Measurements from ENCODE around the gene TRPM3. TPM values are rescaled to one million over a fixed set of nuclear protein-coding genes. Genes with fewer than 3 reads are reported as not detected.
A peak's percentile ranks its signal among the peaks of the same experiment; 100 is the strongest.

The TRPM3 gene
- total RNA-seq, 1 donor = 0.72 TPM

DNA sequence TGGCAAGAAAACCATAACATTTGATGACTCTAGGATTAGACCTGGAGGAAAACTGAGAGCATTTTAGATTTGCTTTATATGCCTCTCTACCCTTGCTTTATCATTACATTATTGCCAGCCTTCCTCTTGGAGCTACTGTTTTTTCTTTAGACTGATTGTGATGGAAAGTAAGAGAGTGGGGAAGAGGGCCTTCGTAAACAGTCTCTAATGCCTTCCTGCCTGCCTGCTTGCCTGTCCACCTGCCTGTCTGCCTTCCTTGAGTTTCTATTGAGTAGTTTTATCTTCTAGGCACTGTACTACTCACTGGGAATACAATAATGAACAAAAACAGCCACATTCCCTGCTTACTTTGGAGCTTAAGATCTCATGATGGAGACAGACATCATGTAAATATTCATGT is 189.3 kb downstream of the TRPM3 start:
- H4K20me1 ChIP-seq (ENCODE audit: insufficient read depth, low read length) = no peaks in the 10 kb centered on the region
- H3K4me1 ChIP-seq (ENCODE audit: insufficient read depth, low read length) = peaks cover 11% of the 10 kb centered on the region
- no peaks in the 10 kb centered on the region for H3K36me3 ChIP-seq (ENCODE audit: insufficient read depth, low read length)
- no peak overlapping the region for H3K27ac ChIP-seq (ENCODE audit: low read depth, low read length)
- H3K4me3 ChIP-seq (ENCODE audit: insufficient read depth, low read length) = no peak overlapping the region
- TF ChIP-seq, protein P1, sequence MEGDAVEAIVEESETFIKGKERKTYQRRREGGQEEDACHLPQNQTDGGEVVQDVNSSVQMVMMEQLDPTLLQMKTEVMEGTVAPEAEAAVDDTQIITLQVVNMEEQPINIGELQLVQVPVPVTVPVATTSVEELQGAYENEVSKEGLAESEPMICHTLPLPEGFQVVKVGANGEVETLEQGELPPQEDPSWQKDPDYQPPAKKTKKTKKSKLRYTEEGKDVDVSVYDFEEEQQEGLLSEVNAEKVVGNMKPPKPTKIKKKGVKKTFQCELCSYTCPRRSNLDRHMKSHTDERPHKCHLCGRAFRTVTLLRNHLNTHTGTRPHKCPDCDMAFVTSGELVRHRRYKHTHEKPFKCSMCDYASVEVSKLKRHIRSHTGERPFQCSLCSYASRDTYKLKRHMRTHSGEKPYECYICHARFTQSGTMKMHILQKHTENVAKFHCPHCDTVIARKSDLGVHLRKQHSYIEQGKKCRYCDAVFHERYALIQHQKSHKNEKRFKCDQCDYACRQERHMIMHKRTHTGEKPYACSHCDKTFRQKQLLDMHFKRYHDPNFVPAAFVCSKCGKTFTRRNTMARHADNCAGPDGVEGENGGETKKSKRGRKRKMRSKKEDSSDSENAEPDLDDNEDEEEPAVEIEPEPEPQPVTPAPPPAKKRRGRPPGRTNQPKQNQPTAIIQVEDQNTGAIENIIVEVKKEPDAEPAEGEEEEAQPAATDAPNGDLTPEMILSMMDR (IDR thresholded peaks at IDR 0.05; ENCODE audit: extremely low read depth, low read depth, low read length) = no peak
- H3K79me2 ChIP-seq (ENCODE audit: insufficient read depth, low read length) = no peaks in the 10 kb centered on the region
- no peak overlapping the region for H3K4me2 ChIP-seq (ENCODE audit: insufficient read depth, low read length)
- no peaks in the 10 kb centered on the region for H3K27me3 ChIP-seq (ENCODE audit: insufficient read depth, low read length)
- no peak for DNase-seq (ENCODE audit: insufficient read length, low spot score, missing footprints)
- no peak overlapping the region for H2AFZ ChIP-seq (ENCODE audit: low read length)
- no peaks in the 10 kb centered on the region for H3K9me3 ChIP-seq (ENCODE audit: low read depth, low read length)

DNA sequence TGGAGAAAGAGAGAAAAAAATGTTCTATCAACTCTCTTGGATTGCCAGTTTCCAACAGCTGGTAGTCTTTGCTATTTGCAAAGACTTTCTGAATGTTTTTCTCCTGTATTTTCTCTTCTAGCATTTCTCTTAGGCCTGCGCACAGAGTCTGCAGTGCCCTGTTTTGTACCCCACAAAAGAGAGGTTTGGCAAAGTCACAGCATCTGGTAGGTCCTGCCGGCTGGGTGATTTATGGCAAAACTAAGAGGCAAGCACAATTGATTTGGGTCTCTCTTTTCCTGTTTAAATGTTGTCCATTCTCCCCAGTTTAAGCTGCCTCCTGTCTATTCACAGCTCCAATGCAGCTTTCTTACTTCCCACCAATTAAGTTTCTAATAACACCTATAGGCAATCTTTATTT is 193.9 kb downstream of the TRPM3 start:
- no peaks in the 10 kb centered on the region for H4K20me1 ChIP-seq (ENCODE audit: insufficient read depth, low read length)
- H3K79me2 ChIP-seq (ENCODE audit: insufficient read depth, low read length) = no peaks in the 10 kb centered on the region
- TF ChIP-seq, protein P1 (IDR thresholded peaks at IDR 0.05; ENCODE audit: extremely low read depth, low read depth, low read length) = no peak
- H3K4me1 ChIP-seq (ENCODE audit: insufficient read depth, low read length) = peaks cover 11% of the 10 kb centered on the region
- no peak for DNase-seq (ENCODE audit: insufficient read length, low spot score, missing footprints)
- no peak overlapping the region for H3K4me3 ChIP-seq (ENCODE audit: insufficient read depth, low read length)
- no peak overlapping the region for H3K4me2 ChIP-seq (ENCODE audit: insufficient read depth, low read length)
- H3K36me3 ChIP-seq (ENCODE audit: insufficient read depth, low read length) = no peaks in the 10 kb centered on the region
- H2AFZ ChIP-seq (ENCODE audit: low read length) = no peak overlapping the region
- H3K9me3 ChIP-seq (ENCODE audit: low read depth, low read length) = no peaks in the 10 kb centered on the region
- H3K27ac ChIP-seq (ENCODE audit: low read depth, low read length) = no peak overlapping the region
- no peaks in the 10 kb centered on the region for H3K27me3 ChIP-seq (ENCODE audit: insufficient read depth, low read length)

DNA sequence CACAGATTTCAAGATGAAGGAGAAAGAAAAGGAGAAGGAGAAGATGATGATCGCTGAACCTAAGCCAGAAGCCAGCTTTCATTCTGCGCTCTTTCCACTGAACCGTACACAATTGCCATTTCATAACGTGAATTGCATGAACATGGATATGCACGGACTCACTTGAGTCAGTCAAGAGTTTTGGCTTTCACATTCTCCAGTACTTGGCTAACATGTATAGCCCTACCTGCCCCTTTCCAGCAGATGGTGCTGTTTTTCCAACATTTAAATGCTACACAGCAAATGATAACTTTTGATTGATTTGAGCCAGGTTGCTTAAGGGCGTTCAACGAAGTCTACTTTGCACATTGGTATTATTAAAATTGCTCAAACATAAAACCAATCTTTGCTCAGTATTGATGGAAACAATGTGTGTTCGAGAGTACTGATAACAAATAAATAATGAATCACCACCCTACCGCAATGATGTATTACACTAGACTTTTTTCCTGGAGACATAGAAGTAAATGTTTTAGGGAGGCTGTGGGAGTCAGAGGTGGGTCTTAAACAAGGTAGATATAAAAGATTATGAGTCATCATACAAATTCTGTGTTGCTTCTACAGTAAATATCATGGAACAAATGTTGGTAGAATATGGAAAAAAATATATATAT is 196.4 kb downstream of the TRPM3 start:
- peak overlapping the region; percentile 87 for H3K4me2 ChIP-seq (ENCODE audit: insufficient read depth, low read length)
- TF ChIP-seq, protein P1 (IDR thresholded peaks at IDR 0.05; ENCODE audit: extremely low read depth, low read depth, low read length) = peak; percentile 93
- H3K79me2 ChIP-seq (ENCODE audit: insufficient read depth, low read length) = no peaks in the 10 kb centered on the region
- peak overlapping the region; percentile 71 for H3K27ac ChIP-seq (ENCODE audit: low read depth, low read length)
- H3K4me3 ChIP-seq (ENCODE audit: insufficient read depth, low read length) = peak overlapping the region; percentile 62
- H3K4me1 ChIP-seq (ENCODE audit: insufficient read depth, low read length) = peaks cover 20% of the 10 kb centered on the region
- no peaks in the 10 kb centered on the region for H4K20me1 ChIP-seq (ENCODE audit: insufficient read depth, low read length)
- H3K27me3 ChIP-seq (ENCODE audit: insufficient read depth, low read length) = no peaks in the 10 kb centered on the region
- peak overlapping the region; percentile 5 for H2AFZ ChIP-seq (ENCODE audit: low read length)
- peak; percentile 57 for DNase-seq (ENCODE audit: insufficient read length, low spot score, missing footprints)
- no peaks in the 10 kb centered on the region for H3K36me3 ChIP-seq (ENCODE audit: insufficient read depth, low read length)
- no peaks in the 10 kb centered on the region for H3K9me3 ChIP-seq (ENCODE audit: low read depth, low read length)

DNA sequence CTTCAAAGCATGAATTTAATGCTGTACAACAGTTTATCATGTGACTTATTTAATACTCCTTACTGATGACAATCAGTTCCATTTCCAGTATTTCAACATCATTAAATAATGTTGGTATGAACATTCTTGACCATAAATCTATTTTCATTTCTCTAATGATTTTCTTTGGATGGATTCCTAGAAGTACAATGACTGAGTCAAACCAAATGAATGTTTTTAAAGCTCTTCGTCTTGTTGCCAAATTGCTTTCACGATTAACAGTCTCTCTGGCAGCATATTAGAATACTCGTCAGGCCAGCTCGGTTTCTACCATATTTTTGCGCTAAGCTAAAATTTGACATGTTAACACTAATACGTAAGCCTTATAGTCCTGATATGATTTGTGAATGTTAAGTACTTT is 197.0 kb downstream of the TRPM3 start:
- no peaks in the 10 kb centered on the region for H4K20me1 ChIP-seq (ENCODE audit: insufficient read depth, low read length)
- no peaks in the 10 kb centered on the region for H3K27me3 ChIP-seq (ENCODE audit: insufficient read depth, low read length)
- no peaks in the 10 kb centered on the region for H3K79me2 ChIP-seq (ENCODE audit: insufficient read depth, low read length)
- peak overlapping the region; percentile 71 for H3K27ac ChIP-seq (ENCODE audit: low read depth, low read length)
- H3K4me2 ChIP-seq (ENCODE audit: insufficient read depth, low read length) = peak overlapping the region; percentile 87
- TF ChIP-seq, protein P1 (IDR thresholded peaks at IDR 0.05; ENCODE audit: extremely low read depth, low read depth, low read length) = no peak
- no peaks in the 10 kb centered on the region for H3K36me3 ChIP-seq (ENCODE audit: insufficient read depth, low read length)
- no peak for DNase-seq (ENCODE audit: insufficient read length, low spot score, missing footprints)
- peak overlapping the region; percentile 5 for H2AFZ ChIP-seq (ENCODE audit: low read length)
- H3K4me3 ChIP-seq (ENCODE audit: insufficient read depth, low read length) = peak overlapping the region; percentile 62
- H3K4me1 ChIP-seq (ENCODE audit: insufficient read depth, low read length) = peaks cover 20% of the 10 kb centered on the region
- no peaks in the 10 kb centered on the region for H3K9me3 ChIP-seq (ENCODE audit: low read depth, low read length)
